CD14-positive monocyte (primary cell): Measurements from ENCODE around the gene CHL1. TPM values are rescaled to one million over a fixed set of nuclear protein-coding genes. Genes with fewer than 3 reads are reported as not detected.

Source experiments
- DNase-seq, 3 donors: peaks; one replicate each; pipeline ENCODE4 v3.0.0-alpha.2; 2011 to 2022
- H2AFZ ChIP-seq: 2 replicates; pipeline ENCODE4 v1.6.0; 2012; ENCODE audit warnings: mild to moderate bottlenecking, low read depth, low read length, inconsistent platforms; ENCODE audit not compliant: insufficient read depth, poor library complexity, severe bottlenecking
- H3K27ac ChIP-seq, 2 donors: 1 replicate in 1 of 2; 2 replicates in 1 of 2; pipeline ENCODE4 v1.5.1; 2012 to 2013; ENCODE audit warnings: low read length in 2 of 2, control low read depth in 1 of 2, inconsistent platforms in 1 of 2, low read depth in 1 of 2, mild to moderate bottlenecking in 1 of 2
- H3K27me3 ChIP-seq, 2 donors: one replicate each; pipeline versions ENCODE4 v1.6.0 to v1.6.1; 2011 to 2013; ENCODE audit warnings: low read length in 2 of 2; ENCODE audit not compliant: control insufficient read depth in 2 of 2, insufficient read depth in 2 of 2
- H3K36me3 ChIP-seq, 2 donors: replicated peaks in 1 of 2; 1 replicate in 1 of 2; 2 replicates in 1 of 2; pipeline versions ENCODE4 v1.5.1 to v1.6.1; 2012 to 2013; ENCODE audit warnings: low read length in 2 of 2, control low read depth in 1 of 2, inconsistent platforms in 1 of 2, mild to moderate bottlenecking in 1 of 2; ENCODE audit not compliant: insufficient read depth in 2 of 2, control insufficient read depth in 1 of 2
- H3K4me1 ChIP-seq, 2 donors: 1 replicate in 1 of 2; 2 replicates in 1 of 2; pipeline versions ENCODE4 v1.5.1 to v1.6.1; 2012 to 2013; ENCODE audit warnings: low read length in 2 of 2, control low read depth in 1 of 2, inconsistent platforms in 1 of 2, mild to moderate bottlenecking in 1 of 2, moderate library complexity in 1 of 2; ENCODE audit not compliant: insufficient read depth in 2 of 2, control insufficient read depth in 1 of 2
- H3K4me2 ChIP-seq: replicated peaks from 2 replicates; pipeline ENCODE3; 2012; ENCODE audit warnings: low read length, moderate library complexity, mild to moderate bottlenecking; ENCODE audit not compliant: poor library complexity, severe bottlenecking; ENCODE audit errors: extremely low read depth
- H3K4me3 ChIP-seq, 3 experiments: fragments of 200-600 bp in 1 of 3; sonication (generic) in 1 of 3; replicated peaks in 1 of 3; 1 replicate in 2 of 3; 2 replicates in 1 of 3; pipeline ENCODE4 v1.5.1; 2011 to 2013; ENCODE audit warnings: low read length in 3 of 3, mild to moderate bottlenecking in 3 of 3, control low read depth in 2 of 3, low read depth in 2 of 3, inconsistent platforms in 1 of 3, moderate library complexity in 1 of 3
- H3K79me2 ChIP-seq: 2 replicates; pipeline ENCODE4 v1.6.0; 2012; ENCODE audit warnings: mild to moderate bottlenecking, control low read depth, inconsistent platforms, low read length, moderate library complexity; ENCODE audit not compliant: insufficient read depth
- H3K9ac ChIP-seq: 2 replicates; pipeline ENCODE4 v1.6.0; 2017; ENCODE audit warnings: low read length, mild to moderate bottlenecking; ENCODE audit not compliant: insufficient read depth, poor library complexity, severe bottlenecking
- H3K9me3 ChIP-seq, 2 donors: replicated peaks in 1 of 2; 1 replicate in 1 of 2; 2 replicates in 1 of 2; pipeline versions ENCODE4 v1.5.1 to v1.6.1; 2012 to 2013; ENCODE audit warnings: low read length in 2 of 2, control low read depth in 1 of 2; ENCODE audit not compliant: control insufficient read depth in 1 of 2, insufficient read depth in 1 of 2
- H4K20me1 ChIP-seq: 2 replicates; pipeline ENCODE4 v1.6.0; 2012; ENCODE audit warnings: mild to moderate bottlenecking, low read length, control low read depth, moderate library complexity; ENCODE audit not compliant: insufficient read depth
- H3K27ac Mint-ChIP-seq, 7 donors: one replicate each; pipeline ENCODE4 v1.8.0; 2020; ENCODE audit warnings: mild to moderate bottlenecking in 7 of 7, mixed read lengths in 7 of 7, moderate library complexity in 6 of 7, inconsistent platforms in 2 of 7
- H3K27me3 Mint-ChIP-seq, 3 donors: one replicate each; pipeline ENCODE4 v1.8.0; 2021 to 2022; ENCODE audit warnings: low read depth in 3 of 3, mild to moderate bottlenecking in 3 of 3, mixed read lengths in 3 of 3, moderate library complexity in 3 of 3, inconsistent platforms in 1 of 3
- H3K36me3 Mint-ChIP-seq, 2 donors: one replicate each; pipeline ENCODE4 v1.8.0; 2020; ENCODE audit warnings: mixed read lengths in 2 of 2, inconsistent platforms in 1 of 2, mild to moderate bottlenecking in 1 of 2
- H3K4me1 Mint-ChIP-seq: one replicate; pipeline ENCODE4 v1.8.0; 2020; ENCODE audit warnings: mild to moderate bottlenecking, mixed read lengths
- H3K4me3 Mint-ChIP-seq, 2 donors: one replicate each; pipeline ENCODE4 v1.8.0; 2020; ENCODE audit warnings: mild to moderate bottlenecking in 2 of 2, mixed read lengths in 2 of 2, moderate library complexity in 1 of 2
- H3K9me3 Mint-ChIP-seq, 7 donors: one replicate each; pipeline ENCODE4 v1.8.0; 2020 to 2022; ENCODE audit warnings: mixed read lengths in 7 of 7, mild to moderate bottlenecking in 6 of 7, moderate library complexity in 6 of 7, inconsistent platforms in 2 of 7
- WGBS: methylation state at CpG from one replicate; pipeline ENCODE4 v1.1.5; 2013; ENCODE audit warnings: missing lambda C conversion rate; ENCODE audit not compliant: insufficient coverage; 5-methylcytosine and 5-hydroxymethylcytosine counted together
- intact Hi-C, 2 donors: fragments of 100-400 bp; cut with micrococcal nuclease; formaldehyde crosslinking; loops; one replicate each; pipeline versions ENCODE4 v1.15.0 to v1.15.1; 2023
- polyA plus RNA-seq, 3 donors: library from polyadenylated mRNA; depleted of rRNA in 1 of 3; unstranded in 2 of 3; stranded (reverse) in 1 of 3; fragments of 300-500 nt in 2 of 3; fragments of >200 nt in 1 of 3; fragmentation: Illumina TruSeq in 2 of 3; gene quantifications; 1 replicate in 2 of 3; 2 replicates in 1 of 3; pipeline ENCODE4 v1.2.3, GENCODE V29; 2012 to 2021
- TF ChIP-seq, protein P1 (sequence below): fragments of 200-600 bp; IDR thresholded peaks from one replicate; pipeline ENCODE4 v1.8.0; 2022; ENCODE audit warnings: antibody characterized with exemption, mild to moderate bottlenecking

Gene CHL1
- polyA plus RNA-seq, 3 donors, result not detected

DNA sequence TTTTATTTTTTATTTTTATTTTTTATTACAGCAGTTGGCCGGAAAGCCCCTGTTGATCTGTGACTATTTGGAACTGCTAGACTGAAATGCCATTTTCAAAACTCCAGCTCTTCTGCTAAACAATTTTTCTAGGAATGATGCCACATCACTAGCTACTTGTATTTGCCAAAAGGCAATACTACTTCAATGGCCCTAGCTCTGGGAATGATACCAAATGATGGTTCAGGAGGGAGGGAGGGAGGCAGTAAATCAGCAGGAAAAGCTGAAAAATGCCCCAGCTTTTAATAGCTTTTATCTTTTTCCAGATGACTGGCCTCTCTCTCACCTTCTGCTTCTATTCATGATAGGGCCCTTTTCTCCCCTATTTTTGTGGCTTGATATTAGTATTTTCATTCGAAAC lies 2.6 kb upstream of the CHL1 start:
- no peak for DNase-seq
- H3K4me3 ChIP-seq, result no peak overlapping the region
- no peaks in the 10 kb centered on the region for H3K79me2 ChIP-seq
- H3K27ac ChIP-seq, result no peak overlapping the region
- Mint-ChIP-seq H3K9me3 (peaks cover 0 to 31% (median 9%) of the 10 kb centered on the region in 7 donors), H3K4me3 (no peak overlapping the region), H3K4me1 (no peaks in the 10 kb centered on the region), H3K27me3 (peaks cover 30 to 43% (median 30%) of the 10 kb centered on the region in 3 donors), H3K36me3 (peaks cover 0 to 5% of the 10 kb centered on the region in 2 donors), H3K27ac (no peak overlapping the region)
- WGBS, result no CpG with 5 or more reads among the region's 2 CpGs
- no peak overlapping the region for H2AFZ ChIP-seq
- peaks cover 14 to 40% of the 10 kb centered on the region in 2 donors for H3K27me3 ChIP-seq
- H3K9ac ChIP-seq, result no peak overlapping the region
- H3K9me3 ChIP-seq, result no peaks in the 10 kb centered on the region
- TF ChIP-seq, protein P1, sequence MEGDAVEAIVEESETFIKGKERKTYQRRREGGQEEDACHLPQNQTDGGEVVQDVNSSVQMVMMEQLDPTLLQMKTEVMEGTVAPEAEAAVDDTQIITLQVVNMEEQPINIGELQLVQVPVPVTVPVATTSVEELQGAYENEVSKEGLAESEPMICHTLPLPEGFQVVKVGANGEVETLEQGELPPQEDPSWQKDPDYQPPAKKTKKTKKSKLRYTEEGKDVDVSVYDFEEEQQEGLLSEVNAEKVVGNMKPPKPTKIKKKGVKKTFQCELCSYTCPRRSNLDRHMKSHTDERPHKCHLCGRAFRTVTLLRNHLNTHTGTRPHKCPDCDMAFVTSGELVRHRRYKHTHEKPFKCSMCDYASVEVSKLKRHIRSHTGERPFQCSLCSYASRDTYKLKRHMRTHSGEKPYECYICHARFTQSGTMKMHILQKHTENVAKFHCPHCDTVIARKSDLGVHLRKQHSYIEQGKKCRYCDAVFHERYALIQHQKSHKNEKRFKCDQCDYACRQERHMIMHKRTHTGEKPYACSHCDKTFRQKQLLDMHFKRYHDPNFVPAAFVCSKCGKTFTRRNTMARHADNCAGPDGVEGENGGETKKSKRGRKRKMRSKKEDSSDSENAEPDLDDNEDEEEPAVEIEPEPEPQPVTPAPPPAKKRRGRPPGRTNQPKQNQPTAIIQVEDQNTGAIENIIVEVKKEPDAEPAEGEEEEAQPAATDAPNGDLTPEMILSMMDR, result no peak
- intact Hi-C loops, result no loop called here
- H3K4me2 ChIP-seq, result no peak overlapping the region
- no peaks in the 10 kb centered on the region for H3K36me3 ChIP-seq
- no peaks in the 10 kb centered on the region for H3K4me1 ChIP-seq
- H4K20me1 ChIP-seq, result no peaks in the 10 kb centered on the region

DNA sequence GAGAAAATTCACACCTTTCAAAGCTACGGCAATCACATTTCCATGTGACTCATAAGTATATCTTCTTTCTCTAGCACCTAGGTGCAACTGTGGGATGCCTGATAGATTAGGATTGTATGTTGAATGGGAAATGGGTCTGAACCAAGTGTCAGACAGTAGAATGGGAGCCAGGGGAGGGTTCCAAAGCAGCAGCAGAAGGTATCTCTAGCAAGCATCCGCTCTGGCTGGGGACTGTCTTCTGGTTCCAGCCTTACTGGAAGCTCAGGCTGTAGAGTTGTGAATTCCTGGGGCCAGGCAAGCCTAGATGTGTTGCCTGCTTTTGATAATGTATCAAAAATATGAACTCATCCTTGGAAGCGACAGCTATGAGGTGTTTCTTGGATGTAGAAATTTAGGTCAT lies 2.1 kb upstream of the CHL1 start:
- Histone ChIP-seq H3K9ac (no peak overlapping the region), H3K4me2 (no peak overlapping the region), H3K79me2 (no peaks in the 10 kb centered on the region), H3K4me3 (no peak overlapping the region), H3K4me1 (no peaks in the 10 kb centered on the region), H3K27me3 (peaks cover 15 to 42% of the 10 kb centered on the region in 2 donors), H3K27ac (no peak overlapping the region), H4K20me1 (no peaks in the 10 kb centered on the region), H3K9me3 (no peaks in the 10 kb centered on the region), H2AFZ (no peak overlapping the region), H3K36me3 (no peaks in the 10 kb centered on the region)
- H3K27ac Mint-ChIP-seq, result no peak overlapping the region
- intact Hi-C loops, result no loop called here
- H3K9me3 Mint-ChIP-seq, result peaks cover 0 to 31% (median 9%) of the 10 kb centered on the region in 7 donors
- 100% methylated on average over 1 of the region's 3 CpGs for WGBS
- no peaks in the 10 kb centered on the region for H3K4me1 Mint-ChIP-seq
- peaks cover 31 to 43% (median 31%) of the 10 kb centered on the region in 3 donors for H3K27me3 Mint-ChIP-seq
- DNase-seq, result no peak
- H3K4me3 Mint-ChIP-seq, result no peak overlapping the region
- TF ChIP-seq, protein P1, result no peak
- H3K36me3 Mint-ChIP-seq, result peaks cover 0 to 5% of the 10 kb centered on the region in 2 donors
